Kidney (tissue), 14 donors: ENCODE data around the gene PLCD1. TPM values are rescaled to one million over a fixed set of nuclear protein-coding genes. Genes with fewer than 3 reads are reported as not detected.

Experiments
- DNase-seq, 5 donors: peaks; one replicate each; pipeline ENCODE4 v3.0.0-alpha.2; 2013 to 2020
- FAIRE-seq: peaks from 2 replicates; lab custom pipeline; 2012; peaks lifted over from hg19 to GRCh38; lab: Jason Lieb, UNC
- H3K27ac ChIP-seq, 2 donors: one replicate each; pipeline ENCODE4 v1.7.0; 2013; ENCODE audit warnings: low read depth in 2 of 2, low read length in 2 of 2, inconsistent platforms in 1 of 2
- H3K27me3 ChIP-seq: one replicate; pipeline ENCODE4 v1.7.1; 2013; ENCODE audit warnings: low read length, inconsistent platforms; ENCODE audit not compliant: control insufficient read depth, insufficient read depth
- H3K36me3 ChIP-seq, 3 donors: one replicate each; pipeline versions ENCODE4 v1.7.0 to v1.7.1; 2013; ENCODE audit warnings: low read length in 3 of 3, control low read depth in 1 of 3, inconsistent platforms in 1 of 3; ENCODE audit not compliant: insufficient read depth in 3 of 3, control insufficient read depth in 2 of 3
- H3K4me1 ChIP-seq, 3 donors: one replicate each; pipeline versions ENCODE4 v1.7.0 to v1.7.1; 2013; ENCODE audit warnings: low read length in 3 of 3, inconsistent platforms in 1 of 3, low read depth in 1 of 3; ENCODE audit not compliant: control insufficient read depth in 2 of 3, insufficient read depth in 2 of 3
- H3K4me3 ChIP-seq, 3 donors: one replicate each; pipeline versions ENCODE4 v1.7.0 to v1.8.1; 2013; ENCODE audit warnings: low read length in 3 of 3, control low read depth in 1 of 3, inconsistent platforms in 1 of 3
- H3K9ac ChIP-seq, 3 donors: one replicate each; pipeline versions ENCODE4 v1.7.0 to v1.7.1; 2013; ENCODE audit warnings: low read length in 3 of 3, control low read depth in 1 of 3, inconsistent platforms in 1 of 3
- H3K9me3 ChIP-seq, 3 donors: one replicate each; pipeline versions ENCODE4 v1.7.0 to v1.7.1; 2013; ENCODE audit warnings: low read length in 3 of 3, control low read depth in 1 of 3, inconsistent platforms in 1 of 3; ENCODE audit not compliant: control insufficient read depth in 2 of 3, insufficient read depth in 1 of 3
- intact Hi-C: fragments of 100-400 bp; cut with DNase I; formaldehyde crosslinking; loops from one replicate; pipeline ENCODE4 v1.11.1; 2022
- polyA plus RNA-seq: library from polyadenylated mRNA; stranded (reverse); fragments of 350-450 nt; fragmentation: Illumina TruSeq; extraction: RNeasy Lipid Tissue Mini Kit (QIAGEN cat#74804); gene quantifications from one replicate; pipeline ENCODE4 v1.2.3, GENCODE V29; 2014; ENCODE audit warnings: low read depth, low replicate concordance; ENCODE audit not compliant: insufficient read depth
- total RNA-seq: library from RNA; stranded (reverse); fragmentation: NEBNext Ultra II Directional; extraction: Animal tissue kit (Norgen Biotek cat#: 25700); gene quantifications from one replicate; pipeline ENCODE4 v1.2.1, GENCODE V29; 2021
- TF ChIP-seq, protein P1 (sequence below): IDR thresholded peaks from 3 replicates; pipeline ENCODE4 v1.5.1; 2012; ENCODE audit warnings: mild to moderate bottlenecking, moderate library complexity, borderline replicate concordance; ENCODE audit not compliant: insufficient read depth; ENCODE audit errors: extremely low read depth
- donor health status: control.
- donor health status: control.
- donor health status: control.
- donor health status: control.
- donor health status: control.
- donor health status: DM: yes; HTN: yes; CAD: no.
- donor health status: Normal renal cell carcinoma (clear cell type).

PLCD1 gene
- total and polyA plus RNA-seq, 2 donors from 2014 or later: 39.1 to 50.0 TPM

DNA sequence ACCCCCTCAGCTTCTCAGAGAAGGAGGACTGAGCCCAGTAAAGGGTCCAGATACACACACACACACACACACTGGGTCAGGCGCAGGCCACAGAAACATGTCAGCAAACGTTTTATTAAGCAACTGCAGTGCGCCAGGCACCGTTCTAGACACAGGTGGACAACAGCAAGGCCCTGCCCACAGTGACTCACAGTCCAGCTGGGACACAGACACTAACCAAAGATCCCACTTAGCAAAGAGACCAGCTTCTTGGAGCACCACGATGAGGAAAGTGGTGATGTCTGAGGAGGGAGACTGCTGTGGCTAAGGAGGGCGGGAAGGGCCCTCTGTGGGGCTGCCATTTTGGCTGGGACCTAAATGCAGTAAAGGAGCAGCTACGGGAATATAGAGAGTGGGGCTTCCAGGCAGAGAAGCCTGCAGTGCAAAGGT is 41.7 kb downstream of the PLCD1 start:
- intact Hi-C loops: no loop called here
- H3K9ac ChIP-seq: no peak overlapping the region
- FAIRE-seq (no peak), DNase-seq (peak in 1 of 5 donors; percentile 15)
- H3K36me3 ChIP-seq: peaks cover 0 to 4% (median 2%) of the 10 kb centered on the region in 3 donors
- no peaks in the 10 kb centered on the region for H3K27me3 ChIP-seq
- H3K4me3 ChIP-seq: no peak overlapping the region
- H3K27ac ChIP-seq: no peak overlapping the region
- TF ChIP-seq, protein P1, sequence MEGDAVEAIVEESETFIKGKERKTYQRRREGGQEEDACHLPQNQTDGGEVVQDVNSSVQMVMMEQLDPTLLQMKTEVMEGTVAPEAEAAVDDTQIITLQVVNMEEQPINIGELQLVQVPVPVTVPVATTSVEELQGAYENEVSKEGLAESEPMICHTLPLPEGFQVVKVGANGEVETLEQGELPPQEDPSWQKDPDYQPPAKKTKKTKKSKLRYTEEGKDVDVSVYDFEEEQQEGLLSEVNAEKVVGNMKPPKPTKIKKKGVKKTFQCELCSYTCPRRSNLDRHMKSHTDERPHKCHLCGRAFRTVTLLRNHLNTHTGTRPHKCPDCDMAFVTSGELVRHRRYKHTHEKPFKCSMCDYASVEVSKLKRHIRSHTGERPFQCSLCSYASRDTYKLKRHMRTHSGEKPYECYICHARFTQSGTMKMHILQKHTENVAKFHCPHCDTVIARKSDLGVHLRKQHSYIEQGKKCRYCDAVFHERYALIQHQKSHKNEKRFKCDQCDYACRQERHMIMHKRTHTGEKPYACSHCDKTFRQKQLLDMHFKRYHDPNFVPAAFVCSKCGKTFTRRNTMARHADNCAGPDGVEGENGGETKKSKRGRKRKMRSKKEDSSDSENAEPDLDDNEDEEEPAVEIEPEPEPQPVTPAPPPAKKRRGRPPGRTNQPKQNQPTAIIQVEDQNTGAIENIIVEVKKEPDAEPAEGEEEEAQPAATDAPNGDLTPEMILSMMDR: no peak
- H3K4me1 ChIP-seq: no peaks in the 10 kb centered on the region
- H3K9me3 ChIP-seq: no peaks in the 10 kb centered on the region

DNA sequence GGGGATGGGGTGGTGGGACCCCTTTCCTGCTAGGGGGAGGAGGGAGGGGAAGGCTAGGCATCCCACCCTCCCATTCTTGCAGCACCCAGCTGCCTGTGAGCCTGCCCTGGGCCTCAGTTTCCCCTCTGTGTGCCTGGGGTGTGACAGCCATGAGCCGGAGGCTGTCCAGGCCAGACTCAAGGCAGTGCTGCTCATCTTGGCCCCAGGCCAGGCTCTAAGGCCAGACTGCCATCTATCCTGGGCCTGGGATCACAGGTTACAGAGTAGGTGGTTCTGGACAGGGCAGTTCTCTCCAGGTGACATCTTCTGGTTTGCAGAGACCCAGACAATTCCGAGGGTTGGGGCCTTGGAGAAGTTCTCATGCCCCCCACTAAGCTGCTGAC is 42.1 kb downstream of the PLCD1 start:
- no peak for FAIRE-seq

DNA sequence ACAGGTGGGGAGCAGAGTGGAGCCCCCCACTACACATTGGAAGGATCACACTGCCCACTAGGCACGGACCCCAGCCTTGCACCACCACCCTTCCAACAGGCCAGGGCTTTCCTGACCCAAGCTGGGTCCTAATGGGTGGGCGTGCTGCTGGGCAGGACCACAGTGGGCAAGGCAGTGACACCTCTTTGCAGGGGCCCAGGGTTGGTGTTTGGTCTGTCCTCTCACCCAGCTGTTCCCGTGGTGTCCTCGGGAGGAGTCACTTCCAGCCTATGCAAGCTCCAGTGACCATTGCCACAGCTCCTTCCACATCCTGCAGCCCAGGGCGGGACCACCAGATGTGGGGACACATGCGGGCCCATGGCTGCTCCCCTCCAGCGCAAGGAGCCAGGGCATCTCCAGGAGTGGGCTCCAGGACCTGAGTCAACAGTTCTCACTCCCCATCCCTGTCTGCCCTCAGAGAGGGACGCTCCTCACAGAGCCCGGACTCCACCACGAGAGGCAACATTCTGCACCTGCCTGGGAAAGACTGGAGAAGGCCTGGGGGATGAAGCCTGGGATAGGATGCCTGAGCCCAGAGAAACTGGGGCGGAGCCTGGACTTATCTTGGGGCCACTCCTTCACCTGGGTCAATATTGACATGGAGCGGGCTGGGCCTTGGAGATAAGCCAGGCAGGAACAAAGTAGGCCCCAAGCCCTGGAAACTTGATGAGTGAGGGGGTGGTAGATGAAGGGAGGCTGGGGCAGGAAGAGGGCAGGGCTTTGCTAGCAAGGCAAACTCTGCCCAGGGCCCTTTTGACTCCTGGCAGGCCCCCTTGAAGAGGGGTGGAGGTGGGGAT is 42.7 kb downstream of the PLCD1 start:
- no peaks in the 10 kb centered on the region for H3K9me3 ChIP-seq
- no peak overlapping the region for H3K4me3 ChIP-seq
- TF ChIP-seq, protein P1: no peak
- no peaks in the 10 kb centered on the region for H3K4me1 ChIP-seq
- H3K27me3 ChIP-seq: no peaks in the 10 kb centered on the region
- no peak overlapping the region for H3K9ac ChIP-seq
- FAIRE-seq (no peak), DNase-seq (peak in 1 of 5 donors; percentile 64)
- intact Hi-C loops: no loop called here
- peaks cover 0 to 13% (median 13%) of the 10 kb centered on the region in 3 donors for H3K36me3 ChIP-seq
- H3K27ac ChIP-seq: no peak overlapping the region

More for the DNA sequence above, 42.1 kb downstream of the PLCD1 start:
- no peaks in the 10 kb centered on the region for H3K9me3 ChIP-seq
- H3K4me3 ChIP-seq: no peak overlapping the region
- peak in 1 of 5 donors; percentile 46 for DNase-seq
- H3K27ac ChIP-seq: no peak overlapping the region
- H3K9ac ChIP-seq: no peak overlapping the region
- H3K36me3 ChIP-seq: peaks cover 0 to 7% (median 7%) of the 10 kb centered on the region in 3 donors
- no peaks in the 10 kb centered on the region for H3K27me3 ChIP-seq
- H3K4me1 ChIP-seq: no peaks in the 10 kb centered on the region
- intact Hi-C loops: no loop called here
- TF ChIP-seq, protein P1: no peak
